ENCODE results near the gene PTCH1.
A peak's percentile ranks its signal among the peaks of the same experiment; 100 is the strongest.

PTCH1 gene

DNA sequence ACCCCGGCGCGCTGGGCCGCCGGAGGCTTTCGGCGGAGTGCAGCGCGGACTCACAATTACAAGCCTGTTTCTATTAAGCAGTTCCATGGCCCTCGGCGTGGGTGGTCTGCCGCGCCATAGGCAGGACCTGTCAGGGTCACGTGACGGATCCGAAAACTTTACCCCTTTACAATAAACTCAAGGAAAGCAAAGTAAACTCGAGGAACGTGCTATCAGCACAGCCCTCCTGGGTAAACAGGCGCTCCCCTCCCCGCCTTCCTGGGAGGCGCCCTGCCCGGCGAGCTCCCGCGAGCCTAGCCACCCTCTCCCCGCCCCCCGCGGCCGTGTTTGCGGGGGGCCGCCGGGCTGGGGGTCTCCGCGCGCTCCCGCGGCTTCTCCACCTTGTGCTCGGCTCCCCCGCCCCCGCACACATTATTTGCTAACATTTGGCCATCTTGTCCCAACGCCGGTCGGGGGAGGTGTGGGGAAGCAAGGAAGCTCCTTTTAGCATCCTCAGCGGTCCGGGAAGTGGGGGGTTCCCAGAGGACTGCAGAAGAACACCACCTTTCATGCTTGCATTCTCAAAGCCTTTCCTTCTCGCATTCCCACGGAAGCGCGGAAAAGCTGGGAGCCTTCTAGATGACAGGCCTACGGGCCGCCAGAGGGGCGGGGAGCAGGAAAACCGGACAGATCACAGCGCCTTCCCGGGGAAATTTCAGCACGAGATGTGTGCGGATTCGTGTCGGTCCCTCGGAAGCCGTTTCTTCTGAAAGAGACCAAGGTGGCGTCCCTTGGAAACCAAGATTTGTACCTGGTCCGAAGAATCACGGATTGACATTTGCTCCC, at the start of gene PTCH1:
Gene PTCH1 (minus strand): TSS at position 238 of the 825 bp plus-strand sequence.
- TF ChIP-seq, protein P1, sequence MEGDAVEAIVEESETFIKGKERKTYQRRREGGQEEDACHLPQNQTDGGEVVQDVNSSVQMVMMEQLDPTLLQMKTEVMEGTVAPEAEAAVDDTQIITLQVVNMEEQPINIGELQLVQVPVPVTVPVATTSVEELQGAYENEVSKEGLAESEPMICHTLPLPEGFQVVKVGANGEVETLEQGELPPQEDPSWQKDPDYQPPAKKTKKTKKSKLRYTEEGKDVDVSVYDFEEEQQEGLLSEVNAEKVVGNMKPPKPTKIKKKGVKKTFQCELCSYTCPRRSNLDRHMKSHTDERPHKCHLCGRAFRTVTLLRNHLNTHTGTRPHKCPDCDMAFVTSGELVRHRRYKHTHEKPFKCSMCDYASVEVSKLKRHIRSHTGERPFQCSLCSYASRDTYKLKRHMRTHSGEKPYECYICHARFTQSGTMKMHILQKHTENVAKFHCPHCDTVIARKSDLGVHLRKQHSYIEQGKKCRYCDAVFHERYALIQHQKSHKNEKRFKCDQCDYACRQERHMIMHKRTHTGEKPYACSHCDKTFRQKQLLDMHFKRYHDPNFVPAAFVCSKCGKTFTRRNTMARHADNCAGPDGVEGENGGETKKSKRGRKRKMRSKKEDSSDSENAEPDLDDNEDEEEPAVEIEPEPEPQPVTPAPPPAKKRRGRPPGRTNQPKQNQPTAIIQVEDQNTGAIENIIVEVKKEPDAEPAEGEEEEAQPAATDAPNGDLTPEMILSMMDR (IDR thresholded peaks at IDR 0.05): no peak
- peak within 1 kb of the TSS; percentile 22 to 49 for H3K27ac ChIP-seq
- DNase-seq (ENCODE audit: low spot score): no peak
- H3K4me3 ChIP-seq: peak within 1 kb of the TSS; percentile 76

- no peak for DNase-seq (ENCODE audit: low spot score)
- TF ChIP-seq, protein P1 (IDR thresholded peaks at IDR 0.05): no peak
- Histone ChIP-seq H3K4me3 (no peak overlapping the region), H3K27ac (no peak overlapping the region)
These were observed 49.2 kb upstream of the PTCH1 start for GRCh38 chr9:95565982-95566381.

DNA sequence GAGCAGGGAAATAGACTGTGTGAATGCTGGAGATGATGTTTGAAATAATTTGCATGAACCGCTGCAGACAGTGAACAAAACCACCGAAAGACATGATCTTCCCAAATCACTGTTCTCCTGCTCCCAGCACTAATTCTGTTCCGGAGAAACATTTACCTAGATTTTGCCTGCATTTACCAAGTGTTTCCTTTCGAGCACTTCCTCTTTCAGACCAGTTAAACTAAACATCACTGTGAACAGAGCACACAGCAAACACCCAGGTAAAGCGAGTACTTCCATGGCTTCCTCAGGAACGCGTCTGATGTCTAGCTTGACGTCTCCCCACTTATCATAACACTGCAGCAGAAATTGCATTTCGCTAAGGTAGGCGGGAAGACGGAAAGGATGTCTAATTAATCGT, 45.1 kb upstream of the PTCH1 start:
- Histone ChIP-seq H3K4me3 (no peak overlapping the region), H3K27ac (no peak overlapping the region)
- TF ChIP-seq, protein P1 (IDR thresholded peaks at IDR 0.05): no peak
- no peak for DNase-seq (ENCODE audit: low spot score)

DNA sequence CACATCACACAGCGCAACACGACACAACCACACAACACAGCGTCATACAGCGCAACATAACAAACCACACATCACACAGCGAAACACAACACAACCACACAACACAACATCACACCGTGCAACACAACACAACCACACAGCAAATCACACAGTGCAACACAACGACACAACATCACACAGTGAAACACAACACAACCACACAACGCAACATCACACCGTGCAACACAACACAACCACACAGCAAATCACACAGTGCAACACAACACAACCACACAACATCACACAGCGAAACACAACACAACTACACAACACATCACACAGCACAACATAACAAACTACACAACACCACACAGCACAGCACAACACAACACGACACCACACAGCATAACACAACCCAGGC, 40.4 kb upstream of the PTCH1 start:
- DNase-seq (ENCODE audit: low spot score): no peak
- no peak overlapping the region for H3K4me3 ChIP-seq
- TF ChIP-seq, protein P1 (IDR thresholded peaks at IDR 0.05): no peak

DNA sequence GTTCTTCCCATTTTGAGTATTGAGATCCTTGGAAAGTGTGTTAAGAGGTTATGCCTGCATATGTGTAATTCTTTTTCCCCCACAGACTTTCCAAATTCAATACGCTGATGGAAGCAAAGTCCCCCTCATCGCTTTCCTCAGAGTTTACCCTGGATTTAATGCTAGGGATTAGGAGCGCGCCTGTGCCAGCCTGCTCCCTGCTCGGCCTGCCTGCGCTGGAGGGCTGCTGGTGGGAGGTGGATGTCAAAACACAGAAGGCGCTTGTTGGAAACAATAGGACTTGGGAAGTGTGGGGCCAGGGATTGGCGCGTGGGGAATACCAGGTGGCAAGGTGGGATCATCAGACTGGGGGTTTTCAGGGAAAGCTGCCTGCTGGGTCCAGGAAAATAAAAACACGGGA, 39.8 kb upstream of the PTCH1 start:
- TF ChIP-seq, protein P1 (IDR thresholded peaks at IDR 0.05): no peak
- no peak overlapping the region for H3K4me3 ChIP-seq
- no peak for DNase-seq (ENCODE audit: low spot score)
- no peak overlapping the region for H3K27ac ChIP-seq

More for the DNA sequence above, 40.4 kb upstream of the PTCH1 start:
- H3K27ac ChIP-seq: no peak overlapping the region

DNA sequence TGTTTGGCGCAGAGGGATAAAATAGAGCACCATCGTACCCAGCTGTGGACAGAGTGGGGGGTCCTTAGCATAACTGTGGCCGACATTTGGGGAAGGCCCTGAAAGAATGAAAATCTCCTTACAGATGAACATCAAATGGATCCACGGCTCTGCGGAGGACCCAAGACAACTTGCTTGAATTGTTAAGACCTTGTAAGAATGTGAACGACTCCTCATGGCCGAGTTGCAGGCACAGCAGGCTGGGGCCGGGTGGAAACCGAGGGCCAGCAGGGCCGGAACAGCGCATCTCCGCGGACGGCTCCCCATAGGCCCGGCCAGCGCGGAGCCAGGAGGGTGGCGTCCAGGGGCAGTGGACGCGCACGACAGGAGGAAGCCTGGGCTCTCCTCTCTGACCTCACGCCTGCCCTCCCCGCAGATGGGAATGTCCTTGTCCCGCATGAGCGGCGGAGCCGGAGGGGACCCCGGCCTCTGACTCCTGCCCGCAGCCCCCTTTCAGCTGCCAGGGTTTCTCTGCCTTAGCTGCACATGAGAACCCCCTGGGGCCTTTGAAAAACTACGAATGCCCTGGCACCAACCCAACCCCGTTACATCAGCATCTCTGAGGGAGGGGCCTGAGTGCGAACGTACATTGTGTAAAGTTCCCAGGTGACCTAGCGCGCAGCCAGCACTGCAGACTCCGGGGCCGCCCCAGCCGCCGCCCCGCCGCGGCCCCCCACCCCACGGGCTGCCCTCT, 36.2 kb upstream of the PTCH1 start:
- no peak overlapping the region for H3K27ac ChIP-seq
- TF ChIP-seq, protein P1 (IDR thresholded peaks at IDR 0.05): no peak
- peak overlapping the region; percentile 42 for H3K4me3 ChIP-seq
- no peak for DNase-seq (ENCODE audit: low spot score)

Measured in coronary artery (tissue), 2 donors.